Endometrial microvascular endothelial cells (primary cell): Measurements from ENCODE around the gene SUPT6H. TPM values are rescaled to one million over a fixed set of nuclear protein-coding genes. Genes with fewer than 3 reads are reported as not detected.
"Not testable (repeated sequence)": the region's sequence is repeated elsewhere in the genome, so short reads cannot be mapped to it uniquely, and the experiment has no call there.

ENCODE experiments used
- in situ Hi-C: cut with HindIII; loops from 2 replicates; pipeline ENCODE4 v1.10.0; 2017; ENCODE audit warnings: low sequenced_read_pairs, low pct_unique_long_range_greater_than_20kb; ENCODE audit errors: inconsistent ontology term
- total RNA-seq: library from RNA; depleted of rRNA; stranded (reverse); fragments of >200 nt; gene quantifications from one replicate; pipeline ENCODE4 v1.2.3, GENCODE V29; 2015; ENCODE audit errors: inconsistent ontology term

Gene SUPT6H
- total RNA-seq, 1 donor from 2014 or later, result 38.7 TPM

GRCh38 chr17:28645576-28645939, 16.4 kb upstream of the SUPT6H start:
- in situ Hi-C loops, result no loop called here

GRCh38 chr17:28646039-28646754, 15.8 kb upstream of the SUPT6H start:
- in situ Hi-C loops, result no loop called here

GRCh38 chr17:28648698-28649097, 13.3 kb upstream of the SUPT6H start:
- in situ Hi-C loops, result no loop called here

GRCh38 chr17:28655160-28655559, 6.8 kb upstream of the SUPT6H start:
- in situ Hi-C loops, result no loop called here

GRCh38 chr17:28657756-28658155, 4.2 kb upstream of the SUPT6H start:
- in situ Hi-C loops, result no loop called here

GRCh38 chr17:28658342-28658741, 3.7 kb upstream of the SUPT6H start:
- in situ Hi-C loops, result not testable (repeated sequence)

GRCh38 chr17:28658766-28659496, 3.1 kb upstream of the SUPT6H start:
- in situ Hi-C loops, result not testable (repeated sequence)

GRCh38 chr17:28659497-28659881, 2.5 kb upstream of the SUPT6H start:
- in situ Hi-C loops, result not testable (repeated sequence)

GRCh38 chr17:28662527-28662829, 473 bp downstream of the SUPT6H start:
- in situ Hi-C loops, result no loop called here

DNA sequence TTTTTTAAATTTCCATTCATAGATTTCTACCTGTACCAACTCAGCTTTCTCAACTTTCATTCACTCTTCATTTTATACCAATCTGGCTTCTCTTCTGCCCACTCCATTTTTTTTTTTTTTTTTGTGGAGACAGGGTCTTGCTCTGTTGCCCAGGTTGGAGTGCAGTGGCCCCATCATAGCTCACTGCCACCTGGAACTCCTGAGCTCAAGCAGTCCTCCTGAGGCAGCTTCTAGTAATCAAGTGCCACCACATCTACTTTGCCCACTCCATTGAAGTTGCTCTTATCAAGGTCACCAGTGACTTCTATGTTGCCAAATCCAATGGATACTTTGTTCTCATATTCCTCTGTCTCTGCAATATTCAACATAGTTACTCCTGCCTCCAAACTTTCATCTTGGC, 1.7 kb downstream of the SUPT6H start:
- in situ Hi-C loops, result no loop called here

GRCh38 chr17:28665994-28666393, 4.0 kb downstream of the SUPT6H start:
- in situ Hi-C loops, result no loop called here

- in situ Hi-C loops, result no loop called here
Observed at GRCh38 chr17:28667870-28668269, 5.9 kb downstream of the SUPT6H start.

- in situ Hi-C loops, result no loop called here
Observed at GRCh38 chr17:28669918-28670317, 7.9 kb downstream of the SUPT6H start.

- in situ Hi-C loops, result no loop called here
Observed at GRCh38 chr17:28675490-28675889, 13.5 kb downstream of the SUPT6H start.

DNA sequence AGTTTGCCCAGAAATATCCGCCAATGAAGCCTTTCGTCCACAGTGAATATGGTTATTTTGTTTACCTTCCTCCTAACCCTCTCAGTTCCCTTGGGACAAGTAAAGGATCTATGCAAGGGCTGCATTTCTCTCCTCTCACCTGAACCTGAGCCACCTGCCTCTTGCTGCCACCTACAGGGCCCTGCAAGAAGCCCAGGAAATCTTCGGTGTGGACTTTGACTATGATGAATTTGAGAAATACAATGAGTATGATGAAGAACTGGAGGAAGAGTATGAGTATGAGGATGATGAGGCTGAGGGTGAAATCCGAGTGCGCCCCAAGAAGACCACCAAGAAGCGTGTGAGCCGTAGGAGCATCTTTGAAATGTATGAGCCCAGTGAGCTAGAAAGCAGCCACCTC, 14.0 kb downstream of the SUPT6H start:
- in situ Hi-C loops, result no loop called here

GRCh38 chr17:28682655-28683054, 20.6 kb downstream of the SUPT6H start:
- in situ Hi-C loops, result no loop called here

DNA sequence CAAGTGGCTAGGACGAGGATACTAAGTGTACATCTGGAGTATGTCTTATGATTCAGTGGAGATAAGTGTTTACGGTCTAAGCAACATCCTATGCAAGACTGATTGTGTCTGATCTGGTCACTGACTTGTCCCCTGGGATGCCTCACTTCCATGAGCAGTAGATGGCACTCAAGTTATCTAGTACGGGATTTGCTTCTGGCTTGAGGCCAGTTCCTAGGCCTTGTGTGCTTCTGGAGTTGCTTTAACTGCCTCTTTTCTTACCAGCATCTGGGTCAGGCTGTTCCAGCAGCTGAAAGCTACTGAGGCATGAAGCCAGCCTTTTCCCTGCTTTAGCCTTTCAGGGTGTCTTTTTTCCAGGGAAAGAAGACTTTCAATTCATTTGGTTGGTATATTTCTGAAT, 23.0 kb downstream of the SUPT6H start:
- in situ Hi-C loops, result no loop called here

GRCh38 chr17:28685366-28685765, 23.4 kb downstream of the SUPT6H start:
- in situ Hi-C loops, result no loop called here

GRCh38 chr17:28686296-28686695, 24.3 kb downstream of the SUPT6H start:
- in situ Hi-C loops, result no loop called here

GRCh38 chr17:28688481-28688880, 26.5 kb downstream of the SUPT6H start:
- in situ Hi-C loops, result no loop called here

DNA sequence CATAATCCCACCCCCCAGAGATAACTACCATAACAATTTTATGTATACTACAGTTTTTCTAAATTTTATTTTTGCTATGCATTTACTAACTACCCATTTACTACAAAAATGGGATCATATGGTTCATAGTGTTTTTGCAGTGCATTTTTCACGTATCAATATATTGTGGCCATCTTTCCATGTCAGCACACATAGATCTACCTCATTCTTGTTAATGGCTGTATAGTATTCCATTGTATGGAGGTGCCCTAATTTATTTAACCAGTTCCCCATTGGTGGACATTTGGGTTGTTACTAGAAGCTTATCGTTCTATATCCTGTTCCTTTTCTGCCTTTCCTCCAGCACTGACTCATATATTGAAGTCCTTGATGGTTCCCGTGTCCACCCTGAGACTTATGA, 27.0 kb downstream of the SUPT6H start:
- in situ Hi-C loops, result no loop called here
